ENCODE measurements around the gene SCGB1D1. TPM values are rescaled to one million over a fixed set of nuclear protein-coding genes. Genes with fewer than 3 reads are reported as not detected.

SCGB1D1 gene
- total RNA-seq, 1 experiment from 2014 or later, result not detected

- no peak for DNase-seq (ENCODE audit: low spot score)
These were observed 49.5 kb upstream of the SCGB1D1 start for GRCh38 chr11:62140304-62141110.

DNA sequence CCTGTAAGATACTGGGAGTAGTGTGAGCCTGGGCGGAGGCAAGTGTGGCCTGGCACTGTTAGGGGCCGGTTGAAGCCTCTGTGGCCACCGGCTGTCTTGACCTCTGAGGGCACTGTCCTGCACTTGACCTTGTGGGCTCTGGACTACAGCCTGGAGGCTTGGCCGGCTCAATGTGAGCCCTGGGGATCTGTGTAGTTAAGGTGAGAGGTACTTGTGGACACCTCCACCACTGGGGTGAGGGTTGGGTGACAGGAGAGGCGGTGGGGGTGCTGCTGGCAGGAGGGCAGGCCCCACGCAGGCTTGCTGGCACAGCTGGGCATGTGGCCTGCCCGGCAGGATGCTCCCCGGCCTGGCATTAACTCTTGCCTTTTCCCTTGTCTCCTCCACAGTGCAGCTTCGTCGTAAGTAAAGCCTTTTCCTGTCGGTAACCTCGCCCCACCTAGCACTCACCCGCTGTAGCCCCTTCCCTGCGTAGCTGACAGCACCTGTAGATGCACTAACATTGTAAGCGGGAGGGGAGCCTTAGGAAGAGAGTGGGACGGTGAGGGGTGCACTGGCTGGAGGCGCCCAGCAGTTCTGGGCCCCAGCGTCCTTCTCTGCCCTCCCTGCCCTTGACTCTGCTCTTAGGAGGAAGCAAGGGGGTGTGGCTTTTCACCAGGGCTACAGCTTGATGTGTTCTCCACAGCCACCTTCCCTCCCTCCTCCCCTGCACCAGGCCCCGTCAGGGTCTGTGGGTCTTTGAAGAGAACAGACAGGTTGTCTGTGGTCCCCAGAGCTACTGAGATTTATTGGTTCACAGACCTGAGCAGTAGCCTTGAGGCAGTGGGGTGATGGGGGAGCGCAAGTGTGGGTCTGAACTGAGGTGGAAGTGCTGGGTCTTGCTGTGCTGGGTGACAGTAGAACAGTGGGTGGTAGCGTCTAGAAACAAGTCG, 48.6 kb upstream of the SCGB1D1 start:
- Mint-ChIP-seq H3K4me3 (no peak overlapping the region), H3K9me3 (no peaks in the 10 kb centered on the region), H3K4me1 (no peaks in the 10 kb centered on the region), H3K36me3 (peaks cover 49% of the 10 kb centered on the region), H3K27ac (no peak overlapping the region), H3K27me3 (ENCODE audit: low read depth) (no peaks in the 10 kb centered on the region)
- POLR2A ChIA-PET, result interaction anchor here (0.6 kb wide), 1 partner anchor 411 kb away, joined by 4 read pairs; no protein-coding TSS in a partner anchor
- ATAC-seq, result no peak
- DNase-seq (ENCODE audit: low spot score), result no peak
- CTCF ChIA-PET, result no interaction called here
- no peak for TF ChIP-seq ZNF317 (CRISPR knock-in tag; IDR thresholded peaks at IDR 0.05; ENCODE audit: borderline replicate concordance, low read depth)
- TF ChIP-seq SOX15 (CRISPR knock-in tag; IDR thresholded peaks at IDR 0.05), result no peak
- TF ChIP-seq, protein P1, sequence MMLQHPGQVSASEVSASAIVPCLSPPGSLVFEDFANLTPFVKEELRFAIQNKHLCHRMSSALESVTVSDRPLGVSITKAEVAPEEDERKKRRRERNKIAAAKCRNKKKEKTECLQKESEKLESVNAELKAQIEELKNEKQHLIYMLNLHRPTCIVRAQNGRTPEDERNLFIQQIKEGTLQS (CRISPR knock-in tag; conservative IDR thresholded peaks at IDR 0.05), result no peak
- no peak for TF ChIP-seq ZNF512 (CRISPR knock-in tag; IDR thresholded peaks at IDR 0.05; ENCODE audit: borderline replicate concordance)

More at GRCh38 chr11:62140304-62141110, 49.5 kb upstream of the SCGB1D1 start:
- TF ChIP-seq TEAD1 (CRISPR knock-in tag; IDR thresholded peaks at IDR 0.05), result no peak
- TF ChIP-seq NR3C1 (CRISPR knock-in tag; conservative IDR thresholded peaks at IDR 0.05; ENCODE audit: low read depth), result no peak
- no peak for TF ChIP-seq ZNF532 (CRISPR knock-in tag; IDR thresholded peaks at IDR 0.05; ENCODE audit: borderline replicate concordance)
- TF ChIP-seq ZNF263 (CRISPR knock-in tag; IDR thresholded peaks at IDR 0.05; ENCODE audit: low read depth), result no peak
- no peak for TF ChIP-seq USF2 (CRISPR knock-in tag; IDR thresholded peaks at IDR 0.05)
- no peak for TF ChIP-seq ZNF416 (CRISPR knock-in tag; IDR thresholded peaks at IDR 0.05)
- TF ChIP-seq MYBL2 (CRISPR knock-in tag; IDR thresholded peaks at IDR 0.05), result no peak
- TF ChIP-seq NR2C2 (CRISPR knock-in tag; IDR thresholded peaks at IDR 0.05), result no peak
- no peak for TF ChIP-seq GABPB1 (CRISPR knock-in tag; IDR thresholded peaks at IDR 0.05)
- no peak for TF ChIP-seq TEAD4 (CRISPR knock-in tag; IDR thresholded peaks at IDR 0.05)
- TF ChIP-seq, protein P2, sequence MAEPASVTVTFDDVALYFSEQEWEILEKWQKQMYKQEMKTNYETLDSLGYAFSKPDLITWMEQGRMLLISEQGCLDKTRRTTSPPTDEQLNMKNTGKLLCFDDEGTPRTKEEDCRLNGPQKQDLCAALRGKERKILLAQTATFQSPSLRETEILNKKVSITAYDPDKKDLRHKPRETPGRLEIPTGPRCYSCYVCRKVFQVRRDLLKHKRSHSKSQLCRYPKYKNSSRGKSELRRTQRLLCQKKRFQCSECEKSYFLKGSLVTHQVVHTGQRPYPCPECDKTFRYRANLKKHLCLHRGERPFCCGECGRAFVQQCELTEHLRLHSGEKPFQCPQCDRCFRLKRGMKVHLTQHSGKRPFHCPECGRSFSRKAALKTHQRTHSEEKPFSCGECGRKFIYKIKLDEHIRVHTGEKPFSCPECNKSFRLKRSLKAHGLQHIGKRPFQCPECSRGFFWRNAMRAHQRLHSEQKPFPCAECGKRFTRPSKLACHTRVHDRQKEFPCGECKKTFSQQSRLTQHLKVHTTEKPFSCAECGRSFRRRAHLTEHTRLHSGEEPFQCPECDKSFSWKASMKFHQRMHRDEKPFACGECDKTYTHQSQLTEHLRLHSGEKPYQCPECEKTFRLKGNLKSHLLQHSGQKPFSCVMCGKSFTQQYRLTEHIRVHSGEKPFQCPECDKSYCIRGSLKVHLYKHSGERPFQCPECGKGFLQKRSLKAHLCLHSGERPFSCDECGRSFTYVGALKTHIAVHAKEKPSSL (CRISPR knock-in tag; conservative IDR thresholded peaks at IDR 0.05), result no peak
- no peak for ATAC-seq
- H3K36me3 Mint-ChIP-seq, result peaks cover 47% of the 10 kb centered on the region
- no peaks in the 10 kb centered on the region for H3K27me3 Mint-ChIP-seq (ENCODE audit: low read depth)
- H3K4me3 Mint-ChIP-seq, result no peak overlapping the region
- CTCF ChIA-PET, result no interaction called here
- H3K9me3 Mint-ChIP-seq, result no peaks in the 10 kb centered on the region
- POLR2A ChIA-PET, result no interaction called here
- H3K27ac Mint-ChIP-seq, result no peak overlapping the region
- no peaks in the 10 kb centered on the region for H3K4me1 Mint-ChIP-seq

Data from WTC11 (cell line).